Endothelial cell of umbilical vein (primary cell): ENCODE measurements around the gene C1orf35. TPM values are rescaled to one million over a fixed set of nuclear protein-coding genes. Genes with fewer than 3 reads are reported as not detected.

Experiments
- BruUV-seq: library from RNA; stranded (reverse); fragments of 400-500 nt; replicated peaks from 2 replicates; lab custom pipeline; 2021; lab: Mats Ljungman, UMichigan
- CTCF ChIA-PET: fragments of 300-600, 350-600 bp; sonication (Branson Sonifier 250); formaldehyde crosslinking; loops from one replicate; lab custom pipeline; 2021; ENCODE audit warnings: antibody characterized with exemption, inconsistent platforms; lab: Charles Lee
- POLR2A ChIA-PET: fragments of 300-600, 350-600 bp; sonication (Branson Sonifier 250); formaldehyde crosslinking; loops from one replicate; lab custom pipeline; 2021; ENCODE audit warnings: antibody characterized with exemption, inconsistent platforms; lab: Charles Lee
- DNase-seq: peaks from one replicate; pipeline ENCODE4 v3.0.0-alpha.2; 2011; ENCODE audit warnings: low read depth, low spot score
- FAIRE-seq: peaks from 2 replicates; lab custom pipeline; 2011; peaks lifted over from hg19 to GRCh38; lab: Jason Lieb, UNC
- H2AFZ ChIP-seq: 2 replicates; pipeline ENCODE4 v1.6.0; 2012; ENCODE audit warnings: low read depth, low read length, control low read depth, inconsistent platforms
- H3K27ac ChIP-seq: 2 replicates; pipeline ENCODE4 v1.5.1; 2011; ENCODE audit warnings: low read depth, mild to moderate bottlenecking, control low read depth, low read length, moderate library complexity; ENCODE audit not compliant: insufficient read depth
- H3K27me3 ChIP-seq, 2 experiments: 2 replicates each; pipeline versions ENCODE4 v1.6.0 to v1.6.1; 2011; ENCODE audit warnings: low read length in 2 of 2, mixed read lengths in 1 of 2; ENCODE audit not compliant: control insufficient read depth in 2 of 2, insufficient read depth in 2 of 2
- H3K36me3 ChIP-seq, 2 experiments: 2 replicates in 1 of 2; 3 replicates in 1 of 2; pipeline ENCODE4 v1.5.1; 2011; ENCODE audit warnings: low read length in 2 of 2, mild to moderate bottlenecking in 1 of 2, moderate library complexity in 1 of 2; ENCODE audit not compliant: control insufficient read depth in 2 of 2, insufficient read depth in 2 of 2; ENCODE audit errors: extremely low read depth in 1 of 2
- H3K4me1 ChIP-seq: 3 replicates; pipeline ENCODE4 v1.5.1; 2011; ENCODE audit warnings: mild to moderate bottlenecking, low read length; ENCODE audit not compliant: control insufficient read depth, insufficient read depth; ENCODE audit errors: extremely low read depth
- H3K4me2 ChIP-seq: 2 replicates; pipeline ENCODE4 v1.6.1; 2011; ENCODE audit warnings: low read length, control low read depth, mixed read lengths; ENCODE audit not compliant: insufficient read depth
- H3K4me3 ChIP-seq, 3 experiments: fragments of 200-600 bp in 1 of 3; sonication (generic), shearing (Covaris generic) in 1 of 3; replicated peaks in 1 of 3; 2 replicates each; pipeline ENCODE4 v1.5.1; 2011 to 2016; ENCODE audit warnings: control low read depth in 3 of 3, low read length in 3 of 3, mild to moderate bottlenecking in 2 of 3, inconsistent platforms in 1 of 3, low read depth in 1 of 3, moderate library complexity in 1 of 3; ENCODE audit not compliant: insufficient read depth in 1 of 3
- H3K79me2 ChIP-seq: 2 replicates; pipeline ENCODE4 v1.6.0; 2012; ENCODE audit warnings: low read length, inconsistent platforms; ENCODE audit not compliant: control insufficient read depth, insufficient read depth
- H3K9ac ChIP-seq: replicated peaks from 2 replicates; pipeline ENCODE3; 2011; ENCODE audit warnings: low read length, control low read depth; ENCODE audit not compliant: insufficient read depth; ENCODE audit errors: extremely low read depth
- H3K9me1 ChIP-seq: replicated peaks from 3 replicates; pipeline ENCODE4 v1.6.0; 2011; ENCODE audit warnings: mild to moderate bottlenecking, low read length; ENCODE audit not compliant: control insufficient read depth, insufficient read depth; ENCODE audit errors: extremely low read depth
- H3K9me3 ChIP-seq: replicated peaks from 2 replicates; pipeline ENCODE4 v1.5.1; 2012; ENCODE audit warnings: low read length, inconsistent platforms; ENCODE audit not compliant: control insufficient read depth, insufficient read depth
- H4K20me1 ChIP-seq: replicated peaks from 2 replicates; pipeline ENCODE3; 2011; ENCODE audit warnings: mild to moderate bottlenecking, low read length; ENCODE audit not compliant: control insufficient read depth, insufficient read depth; ENCODE audit errors: extremely low read depth
- EZH2 ChIP-seq: IDR thresholded peaks from 2 replicates; pipeline ENCODE4 v1.6.1; 2012; ENCODE audit warnings: borderline replicate concordance, low read depth, mild to moderate bottlenecking, moderate library complexity, low read length, inconsistent platforms; ENCODE audit not compliant: severe bottlenecking
- FOS ChIP-seq: IDR thresholded peaks from 2 replicates; pipeline ENCODE4 v1.6.1; 2011; ENCODE audit warnings: mild to moderate bottlenecking, low read length, moderate library complexity, borderline replicate concordance; ENCODE audit not compliant: insufficient read depth
- GATA2 ChIP-seq: IDR thresholded peaks from 2 replicates; pipeline ENCODE4 v1.7.0; 2011; ENCODE audit warnings: low read depth, mild to moderate bottlenecking, moderate library complexity, mixed read lengths, low read length; ENCODE audit not compliant: insufficient read length, insufficient read depth
- JUN ChIP-seq: IDR thresholded peaks from 2 replicates; pipeline ENCODE4 v1.6.1; 2011; ENCODE audit warnings: borderline replicate concordance, low read depth; ENCODE audit not compliant: insufficient read length, insufficient read depth
- MYC ChIP-seq: IDR thresholded peaks from one replicate; pipeline ENCODE4 v1.6.1; 2011; ENCODE audit warnings: mild to moderate bottlenecking, low read depth, low read length
- POLR2A ChIP-seq: IDR thresholded peaks from 2 replicates; pipeline ENCODE4 v1.6.1; 2012; ENCODE audit warnings: low read depth, mild to moderate bottlenecking, control low read depth, low read length
- POLR2AphosphoS5 ChIP-seq: IDR thresholded peaks from 2 replicates; pipeline ENCODE4 v1.6.1; 2012; ENCODE audit warnings: low read depth, mild to moderate bottlenecking, control low read depth, low read length, moderate library complexity; ENCODE audit not compliant: insufficient read depth
- dilution Hi-C: fragments of 300-500 bp; cut with MboI; formaldehyde crosslinking; loops from one replicate; pipeline ENCODE4 v1.15.0; 2019; ENCODE audit warnings: low sequenced_read_pairs; ENCODE audit not compliant: extremely low pct_ligation_motif_present
- intact Hi-C: fragments of 100-400 bp; cut with micrococcal nuclease; formaldehyde crosslinking; loops from one replicate; pipeline ENCODE4 v1.10.0; 2022
- polyA plus RNA-seq, 4 experiments: library from polyadenylated mRNA; depleted of rRNA in 3 of 4; stranded (reverse) in 3 of 4; unstranded in 1 of 4; fragments of >200 nt; gene quantifications; 2 replicates each; pipeline versions ENCODE4 v1.2.1 to v1.2.3, GENCODE V29; 2011 to 2012; ENCODE audit warnings: missing spikeins in 1 of 4
- total RNA-seq: library from RNA; stranded (reverse); gene quantifications from 2 replicates; pipeline ENCODE4 v1.2.3, GENCODE V29; 2021
- TF ChIP-seq, protein P1 (sequence below), 2 donors: IDR thresholded peaks; 1 replicate in 1 of 2; 2 replicates in 1 of 2; pipeline ENCODE4 v1.5.1; 2011; ENCODE audit warnings: low read length in 2 of 2, mild to moderate bottlenecking in 2 of 2, moderate library complexity in 2 of 2, control low read depth in 1 of 2, inconsistent platforms in 1 of 2, low read depth in 1 of 2; ENCODE audit not compliant: insufficient read depth in 1 of 2; ENCODE audit errors: extremely low read depth in 1 of 2
- TF ChIP-seq, protein P2 (sequence below): IDR thresholded peaks from 2 replicates; pipeline ENCODE4 v1.6.1; 2011; ENCODE audit not compliant: insufficient read depth, insufficient read length

Gene C1orf35
- total and polyA plus RNA-seq, 2 donors (not counting 3 experiments of a cell fraction or from before 2014, with no cell fraction given) = 19.9 to 21.7 TPM

DNA sequence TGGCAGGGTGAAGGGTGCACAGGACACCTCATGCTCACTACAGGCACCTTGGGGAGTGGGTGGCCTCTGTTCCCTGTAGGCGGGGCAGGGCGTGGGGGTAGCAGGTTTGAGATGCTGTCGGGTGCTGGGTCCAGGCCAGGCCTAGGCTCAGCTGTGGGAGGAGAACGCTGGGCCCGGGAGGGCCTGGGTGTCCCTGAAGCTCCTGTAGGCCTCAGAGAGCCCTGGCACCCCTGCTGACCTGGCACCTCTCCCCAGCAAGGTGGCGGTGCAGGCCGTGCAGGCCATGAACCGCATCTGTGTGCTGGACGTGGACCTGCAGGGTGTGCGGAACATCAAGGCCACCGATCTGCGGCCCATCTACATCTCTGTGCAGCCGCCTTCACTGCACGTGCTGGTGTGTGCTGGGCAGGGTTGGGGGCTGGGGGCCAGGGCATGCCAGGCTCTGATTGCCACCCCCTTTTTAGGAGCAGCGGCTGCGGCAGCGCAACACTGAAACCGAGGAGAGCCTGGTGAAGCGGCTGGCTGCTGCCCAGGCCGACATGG lies 44.1 kb upstream of the C1orf35 start:
- dilution Hi-C loops = no loop called here
- H3K27ac ChIP-seq = no peak overlapping the region
- FAIRE-seq = no peak
- peaks cover 50% of the 10 kb centered on the region for H3K79me2 ChIP-seq
- peaks cover 0 to 16% of the 10 kb centered on the region in 2 experiments for H3K36me3 ChIP-seq
- H3K4me1 ChIP-seq = peaks cover 23% of the 10 kb centered on the region
- H4K20me1 ChIP-seq = no peaks in the 10 kb centered on the region
- no peak overlapping the region for H2AFZ ChIP-seq
- no peaks in the 10 kb centered on the region for H3K9me3 ChIP-seq
- no TSS peak for BruUV-seq
- no peaks in the 10 kb centered on the region for H3K9me1 ChIP-seq
- H3K4me3 ChIP-seq = no peak overlapping the region
- no peak overlapping the region for H3K9ac ChIP-seq
- TF ChIP-seq POLR2A = no peak
- TF ChIP-seq, protein P1, sequence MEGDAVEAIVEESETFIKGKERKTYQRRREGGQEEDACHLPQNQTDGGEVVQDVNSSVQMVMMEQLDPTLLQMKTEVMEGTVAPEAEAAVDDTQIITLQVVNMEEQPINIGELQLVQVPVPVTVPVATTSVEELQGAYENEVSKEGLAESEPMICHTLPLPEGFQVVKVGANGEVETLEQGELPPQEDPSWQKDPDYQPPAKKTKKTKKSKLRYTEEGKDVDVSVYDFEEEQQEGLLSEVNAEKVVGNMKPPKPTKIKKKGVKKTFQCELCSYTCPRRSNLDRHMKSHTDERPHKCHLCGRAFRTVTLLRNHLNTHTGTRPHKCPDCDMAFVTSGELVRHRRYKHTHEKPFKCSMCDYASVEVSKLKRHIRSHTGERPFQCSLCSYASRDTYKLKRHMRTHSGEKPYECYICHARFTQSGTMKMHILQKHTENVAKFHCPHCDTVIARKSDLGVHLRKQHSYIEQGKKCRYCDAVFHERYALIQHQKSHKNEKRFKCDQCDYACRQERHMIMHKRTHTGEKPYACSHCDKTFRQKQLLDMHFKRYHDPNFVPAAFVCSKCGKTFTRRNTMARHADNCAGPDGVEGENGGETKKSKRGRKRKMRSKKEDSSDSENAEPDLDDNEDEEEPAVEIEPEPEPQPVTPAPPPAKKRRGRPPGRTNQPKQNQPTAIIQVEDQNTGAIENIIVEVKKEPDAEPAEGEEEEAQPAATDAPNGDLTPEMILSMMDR (IDR thresholded peaks at IDR 0.05; ENCODE audit: extremely low read depth in 1 of 2, insufficient read depth in 1 of 2, low read depth in 1 of 2, low read length in 2 of 2) = no peak
- no peak for TF ChIP-seq POLR2AphosphoS5
- no peak for TF ChIP-seq GATA2
- TF ChIP-seq MYC = no peak
- no peak for TF ChIP-seq EZH2
- TF ChIP-seq FOS = no peak
- TF ChIP-seq JUN = no peak
- TF ChIP-seq, protein P2, sequence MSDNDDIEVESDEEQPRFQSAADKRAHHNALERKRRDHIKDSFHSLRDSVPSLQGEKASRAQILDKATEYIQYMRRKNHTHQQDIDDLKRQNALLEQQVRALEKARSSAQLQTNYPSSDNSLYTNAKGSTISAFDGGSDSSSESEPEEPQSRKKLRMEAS = no peak
- POLR2A ChIA-PET = no interaction called here
- intact Hi-C loops = no loop called here
- H3K4me2 ChIP-seq = no peak overlapping the region
- no peak for DNase-seq
- CTCF ChIA-PET = no interaction called here
- H3K27me3 ChIP-seq = no peaks in the 10 kb centered on the region
